ENCODE data around the gene PPP1R1A.

PPP1R1A gene

GRCh38 chr12:54579696-54580333 is 8.6 kb downstream of the PPP1R1A start:
- H3K27me3 ChIP-seq (ENCODE audit: insufficient read depth, low read depth, severe bottlenecking): peaks cover 25% of the 10 kb centered on the region
- no peaks in the 10 kb centered on the region for H3K36me3 ChIP-seq
- no peak overlapping the region for H3K4me3 ChIP-seq (ENCODE audit: low read depth, low read length)
- no peaks in the 10 kb centered on the region for H3K9me3 ChIP-seq (ENCODE audit: severe bottlenecking)
- TF ChIP-seq CTCF (IDR thresholded peaks at IDR 0.05; ENCODE audit: low read depth, low read length): peak; percentile 99
- peak; percentile 79 for DNase-seq
- no peak overlapping the region for H3K27ac ChIP-seq

GRCh38 chr12:54579258-54579657 is 9.2 kb downstream of the PPP1R1A start:
- H3K9me3 ChIP-seq (ENCODE audit: severe bottlenecking): no peaks in the 10 kb centered on the region
- DNase-seq: no peak
- H3K27me3 ChIP-seq (ENCODE audit: insufficient read depth, low read depth, severe bottlenecking): peaks cover 25% of the 10 kb centered on the region
- no peak overlapping the region for H3K27ac ChIP-seq
- no peak for TF ChIP-seq CTCF (IDR thresholded peaks at IDR 0.05; ENCODE audit: low read depth, low read length)
- no peak overlapping the region for H3K4me3 ChIP-seq (ENCODE audit: low read depth, low read length)
- no peaks in the 10 kb centered on the region for H3K36me3 ChIP-seq

GRCh38 chr12:54578778-54579177 is 9.7 kb downstream of the PPP1R1A start:
- Histone ChIP-seq H3K4me3 (ENCODE audit: low read depth, low read length) (no peak overlapping the region), H3K9me3 (ENCODE audit: severe bottlenecking) (no peaks in the 10 kb centered on the region), H3K27ac (no peak overlapping the region), H3K27me3 (ENCODE audit: insufficient read depth, low read depth, severe bottlenecking) (peaks cover 25% of the 10 kb centered on the region), H3K36me3 (no peaks in the 10 kb centered on the region)
- no peak for TF ChIP-seq CTCF (IDR thresholded peaks at IDR 0.05; ENCODE audit: low read depth, low read length)
- DNase-seq: no peak

- Histone ChIP-seq H3K27me3 (ENCODE audit: insufficient read depth, low read depth, severe bottlenecking) (no peaks in the 10 kb centered on the region), H3K9me3 (ENCODE audit: severe bottlenecking) (no peaks in the 10 kb centered on the region), H3K4me3 (ENCODE audit: low read depth, low read length) (no peak overlapping the region), H3K36me3 (no peaks in the 10 kb centered on the region), H3K27ac (no peak overlapping the region)
- TF ChIP-seq CTCF (IDR thresholded peaks at IDR 0.05; ENCODE audit: low read depth, low read length): peak; percentile 27; the same call in 1 of the 2 replicates
- no peak for DNase-seq
These were observed 15.6 kb downstream of the PPP1R1A start for GRCh38 chr12:54572881-54573280.

- H3K9me3 ChIP-seq (ENCODE audit: severe bottlenecking): no peaks in the 10 kb centered on the region
- no peak overlapping the region for H3K4me3 ChIP-seq (ENCODE audit: low read depth, low read length)
- no peaks in the 10 kb centered on the region for H3K27me3 ChIP-seq (ENCODE audit: insufficient read depth, low read depth, severe bottlenecking)
- H3K27ac ChIP-seq: no peak overlapping the region
- H3K36me3 ChIP-seq: no peaks in the 10 kb centered on the region
- no peak for TF ChIP-seq CTCF (IDR thresholded peaks at IDR 0.05; ENCODE audit: low read depth, low read length)
- DNase-seq: no peak
These were observed 17.0 kb downstream of the PPP1R1A start for GRCh38 chr12:54571193-54572188.

All from WERI-Rb-1 (cell line).